HEK293 (cell line): ENCODE data around the gene ZBTB25.

Experiments used
- CTCF ChIA-PET: fragments of 350-600 bp; formaldehyde crosslinking; extraction: SDS; loops from one replicate; lab custom pipeline; 2021; ENCODE audit warnings: antibody characterized with exemption; lab: Yijun Ruan, JAX
- POLR2A ChIA-PET: fragments of 300-600 bp; formaldehyde crosslinking; extraction: SDS; loops from one replicate; lab custom pipeline; 2020; ENCODE audit warnings: antibody characterized with exemption, inconsistent platforms; lab: Yijun Ruan, JAX
- H3K27ac ChIP-seq: fragments of 200-500 bp; sonication (Bioruptor generic); 2 replicates; pipeline ENCODE4 v1.5.1; 2014; ENCODE audit warnings: low read depth, low read length, control low read depth, inconsistent platforms; ENCODE audit errors: extremely low read depth
- H3K36me3 ChIP-seq, 2 experiments: fragments of 200-500 bp in 1 of 2; sonication (Bioruptor generic) in 1 of 2; 1 replicate in 1 of 2; 2 replicates in 1 of 2; pipeline ENCODE4 v1.5.1; 2014 to 2017; ENCODE audit warnings: inconsistent platforms in 2 of 2, low read length in 2 of 2; ENCODE audit not compliant: control insufficient read depth in 2 of 2, insufficient read depth in 1 of 2
- H3K4me1 ChIP-seq: fragments of 200-500 bp; sonication (Bioruptor generic); 2 replicates; pipeline ENCODE4 v1.5.1; 2014; ENCODE audit warnings: mild to moderate bottlenecking, low read length, inconsistent platforms; ENCODE audit not compliant: control insufficient read depth, insufficient read depth
- H3K4me3 ChIP-seq: 2 replicates; pipeline ENCODE4 v1.5.1; 2011; ENCODE audit warnings: low read depth, mild to moderate bottlenecking, control low read depth, low read length, moderate library complexity
- H3K9me3 ChIP-seq: fragments of 200-500 bp; sonication (Bioruptor generic); 2 replicates; pipeline ENCODE4 v1.5.1; 2014; ENCODE audit warnings: low read depth, low read length, inconsistent platforms; ENCODE audit not compliant: control insufficient read depth, insufficient read depth
- BCL11B ChIP-seq: fragments of 450-650 bp; formaldehyde crosslinking; IDR thresholded peaks from 2 replicates; pipeline ENCODE4 v1.5.1; 2016; ENCODE audit warnings: low read depth, missing biosample characterization, missing genetic modification characterization
- FEZF1 ChIP-seq: fragments of 450-650 bp; formaldehyde crosslinking; IDR thresholded peaks from 2 replicates; pipeline ENCODE4 v1.5.1; 2016; ENCODE audit warnings: missing biosample characterization, missing genetic modification characterization
- HIC1 ChIP-seq: fragments of 450-650 bp; formaldehyde crosslinking; IDR thresholded peaks from 2 replicates; pipeline ENCODE4 v1.5.1; 2016; ENCODE audit warnings: missing biosample characterization, missing genetic modification characterization
- REST ChIP-seq: fragments of 450-650 bp; formaldehyde crosslinking; IDR thresholded peaks from 2 replicates; pipeline ENCODE4 v1.5.1; 2016; ENCODE audit warnings: missing biosample characterization, missing genetic modification characterization
- SCRT2 ChIP-seq: fragments of 450-650 bp; formaldehyde crosslinking; IDR thresholded peaks from 2 replicates; pipeline ENCODE4 v1.5.1; 2016; ENCODE audit warnings: missing biosample characterization, missing genetic modification characterization
- SP7 ChIP-seq: fragments of 450-650 bp; formaldehyde crosslinking; IDR thresholded peaks from 2 replicates; pipeline ENCODE4 v1.5.1; 2016; ENCODE audit warnings: missing biosample characterization, missing genetic modification characterization
- TCF7L2 ChIP-seq: IDR thresholded peaks from 2 replicates; pipeline ENCODE4 v1.6.1; 2011; ENCODE audit warnings: low read depth, mild to moderate bottlenecking, inconsistent platforms, low read length, moderate library complexity, borderline replicate concordance
- ZBTB17 ChIP-seq: fragments of 450-650 bp; formaldehyde crosslinking; IDR thresholded peaks from 2 replicates; pipeline ENCODE4 v1.5.1; 2016; ENCODE audit warnings: missing biosample characterization, missing genetic modification characterization
- ZBTB48 ChIP-seq: fragments of 450-650 bp; formaldehyde crosslinking; IDR thresholded peaks from 2 replicates; pipeline ENCODE4 v1.5.1; 2016; ENCODE audit warnings: missing biosample characterization, missing genetic modification characterization
- ZNF10 ChIP-seq: fragments of 450-650 bp; formaldehyde crosslinking; IDR thresholded peaks from 2 replicates; pipeline ENCODE4 v1.5.1; 2017; ENCODE audit warnings: missing biosample characterization, missing genetic modification characterization
- ZNF155 ChIP-seq: fragments of 450-650 bp; formaldehyde crosslinking; IDR thresholded peaks from 2 replicates; pipeline ENCODE4 v1.5.1; 2016; ENCODE audit warnings: missing biosample characterization, missing genetic modification characterization
- ZNF302 ChIP-seq: fragments of 450-650 bp; formaldehyde crosslinking; IDR thresholded peaks from 2 replicates; pipeline ENCODE4 v1.5.1; 2016; ENCODE audit warnings: missing biosample characterization, missing genetic modification characterization, low read depth
- ZNF350 ChIP-seq: fragments of 450-650 bp; formaldehyde crosslinking; IDR thresholded peaks from 2 replicates; pipeline ENCODE4 v1.5.0; 2017; ENCODE audit warnings: missing biosample characterization, mild to moderate bottlenecking, missing genetic modification characterization
- ZNF366 ChIP-seq: fragments of 450-650 bp; formaldehyde crosslinking; conservative IDR thresholded peaks from 2 replicates; pipeline ENCODE4 v1.5.1; 2016; ENCODE audit warnings: missing biosample characterization, missing genetic modification characterization
- ZNF670 ChIP-seq: fragments of 450-650 bp; formaldehyde crosslinking; IDR thresholded peaks from 2 replicates; pipeline ENCODE4 v1.5.1; 2016; ENCODE audit warnings: missing biosample characterization, missing genetic modification characterization, low read depth
- ZNF704 ChIP-seq: fragments of 450-650 bp; formaldehyde crosslinking; IDR thresholded peaks from 2 replicates; pipeline ENCODE4 v1.5.1; 2016; ENCODE audit warnings: missing biosample characterization, missing genetic modification characterization
- ZNF76 ChIP-seq: fragments of 450-650 bp; formaldehyde crosslinking; IDR thresholded peaks from 2 replicates; pipeline ENCODE4; 2016; ENCODE audit warnings: low read depth, missing biosample characterization, missing genetic modification characterization, borderline replicate concordance
- ZNF777 ChIP-seq: fragments of 450-650 bp; formaldehyde crosslinking; IDR thresholded peaks from 2 replicates; pipeline ENCODE4 v1.5.1; 2017; ENCODE audit warnings: missing biosample characterization, missing genetic modification characterization, borderline replicate concordance
- ZXDB ChIP-seq: fragments of 450-650 bp; formaldehyde crosslinking; IDR thresholded peaks from 2 replicates; pipeline ENCODE4 v1.5.1; 2016; ENCODE audit warnings: missing biosample characterization, missing genetic modification characterization
- TF ChIP-seq, protein P1 (sequence below): fragments of 450-650 bp; formaldehyde crosslinking; IDR thresholded peaks from 2 replicates; pipeline ENCODE4 v1.5.1; 2016; ENCODE audit warnings: missing biosample characterization, missing genetic modification characterization
- TF ChIP-seq, protein P2 (sequence below): fragments of 450-650 bp; formaldehyde crosslinking; IDR thresholded peaks from 2 replicates; pipeline ENCODE4 v1.5.1; 2017; ENCODE audit warnings: missing biosample characterization, missing genetic modification characterization

Gene ZBTB25

DNA sequence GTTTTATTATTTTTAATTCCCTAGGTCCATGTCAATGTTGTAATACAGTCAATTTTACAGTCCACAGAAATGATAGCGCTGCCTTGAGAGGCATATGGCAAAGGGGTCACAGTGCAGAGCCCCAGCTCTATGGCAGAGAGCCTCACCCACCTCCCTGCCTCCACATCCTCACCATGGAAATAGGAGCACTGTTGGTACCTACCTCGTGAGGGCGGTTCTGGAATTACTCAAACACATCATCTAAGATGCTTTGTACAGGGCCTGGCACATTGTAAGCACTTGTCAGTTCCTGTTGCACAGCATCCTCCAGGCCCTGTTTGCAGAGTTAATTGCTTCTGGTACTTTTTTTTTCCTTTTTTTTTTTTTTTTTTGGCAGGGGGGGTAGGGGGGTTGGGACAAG, 42.4 kb downstream of the ZBTB25 start:
- CTCF ChIA-PET = interaction anchor here (0.7 to 2.0 kb wide), 3 partner anchors 31 to 547 kb away, joined by 4 to 5 read pairs (median 4); no protein-coding TSS in a partner anchor

DNA sequence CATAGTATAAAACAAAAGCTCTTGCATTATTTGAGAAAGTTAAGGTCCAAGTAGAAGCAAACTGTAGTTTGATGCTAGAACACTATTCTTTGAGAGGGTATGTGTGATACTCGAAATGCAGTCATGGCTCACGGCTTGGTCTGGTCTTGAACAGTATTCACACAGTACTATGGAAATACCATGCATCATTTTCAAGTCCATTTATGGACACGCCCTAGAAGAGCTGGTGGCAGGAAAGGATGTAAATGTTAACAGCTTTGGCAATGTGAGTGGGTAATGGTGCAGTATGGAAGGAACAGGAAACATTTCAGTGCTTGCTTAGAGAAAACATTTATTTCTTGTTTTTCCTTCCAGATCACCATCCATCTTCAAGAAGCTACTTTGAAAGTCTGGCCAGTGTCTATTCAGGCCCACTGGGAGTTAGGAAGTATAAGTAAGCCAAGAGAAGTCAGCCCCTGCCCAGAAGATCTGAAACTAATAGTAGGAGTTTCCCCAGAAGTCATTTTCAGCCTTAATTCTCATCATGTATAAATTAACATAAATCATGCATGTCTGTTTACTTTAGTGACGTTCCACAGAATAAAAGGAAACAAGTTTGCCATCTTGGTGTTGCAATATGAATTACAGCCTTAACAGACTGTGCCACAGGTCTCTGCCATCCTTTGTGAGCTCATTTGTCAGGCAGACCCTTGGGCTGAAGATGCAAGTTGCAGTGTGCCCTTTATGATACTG, 44.1 kb downstream of the ZBTB25 start:
- H3K4me3 ChIP-seq = no peak overlapping the region
- H3K9me3 ChIP-seq = no peaks in the 10 kb centered on the region
- H3K4me1 ChIP-seq = no peaks in the 10 kb centered on the region
- ChIA-PET CTCF (interaction anchor here (2.0 kb wide), 1 partner anchor 29 kb away, joined by 5 read pairs; no protein-coding TSS in a partner anchor), POLR2A (no interaction called here)
- no peak for TF ChIP-seq ZNF302 (tag by site-specific recombination)
- no peak for TF ChIP-seq TCF7L2
- TF ChIP-seq SCRT2 (tag by site-specific recombination) = peak; percentile 29; the same call in 1 of the 2 replicates
- TF ChIP-seq REST = no peak
- no peak for TF ChIP-seq ZNF155 (tag by site-specific recombination)
- TF ChIP-seq ZNF777 (tag by site-specific recombination) = no peak
- no peak overlapping the region for H3K27ac ChIP-seq
- peaks cover 26 to 80% of the 10 kb centered on the region in 2 experiments for H3K36me3 ChIP-seq

More for the DNA sequence above, 42.4 kb downstream of the ZBTB25 start:
- H3K36me3 ChIP-seq = peaks cover 25 to 64% of the 10 kb centered on the region in 2 experiments
- TF ChIP-seq ZNF10 (tag by site-specific recombination) = no peak
- TF ChIP-seq, protein P1, sequence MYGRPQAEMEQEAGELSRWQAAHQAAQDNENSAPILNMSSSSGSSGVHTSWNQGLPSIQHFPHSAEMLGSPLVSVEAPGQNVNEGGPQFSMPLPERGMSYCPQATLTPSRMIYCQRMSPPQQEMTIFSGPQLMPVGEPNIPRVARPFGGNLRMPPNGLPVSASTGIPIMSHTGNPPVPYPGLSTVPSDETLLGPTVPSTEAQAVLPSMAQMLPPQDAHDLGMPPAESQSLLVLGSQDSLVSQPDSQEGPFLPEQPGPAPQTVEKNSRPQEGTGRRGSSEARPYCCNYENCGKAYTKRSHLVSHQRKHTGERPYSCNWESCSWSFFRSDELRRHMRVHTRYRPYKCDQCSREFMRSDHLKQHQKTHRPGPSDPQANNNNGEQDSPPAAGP (tag by site-specific recombination) = no peak
- no peak for TF ChIP-seq SP7 (tag by site-specific recombination)
- no peak for TF ChIP-seq ZNF670 (tag by site-specific recombination)
- TF ChIP-seq HIC1 (tag by site-specific recombination) = no peak
- no peak for TF ChIP-seq ZNF366 (tag by site-specific recombination)
- no peaks in the 10 kb centered on the region for H3K4me1 ChIP-seq
- H3K9me3 ChIP-seq = no peaks in the 10 kb centered on the region
- POLR2A ChIA-PET = no interaction called here
- no peak overlapping the region for H3K4me3 ChIP-seq
- no peak overlapping the region for H3K27ac ChIP-seq

DNA sequence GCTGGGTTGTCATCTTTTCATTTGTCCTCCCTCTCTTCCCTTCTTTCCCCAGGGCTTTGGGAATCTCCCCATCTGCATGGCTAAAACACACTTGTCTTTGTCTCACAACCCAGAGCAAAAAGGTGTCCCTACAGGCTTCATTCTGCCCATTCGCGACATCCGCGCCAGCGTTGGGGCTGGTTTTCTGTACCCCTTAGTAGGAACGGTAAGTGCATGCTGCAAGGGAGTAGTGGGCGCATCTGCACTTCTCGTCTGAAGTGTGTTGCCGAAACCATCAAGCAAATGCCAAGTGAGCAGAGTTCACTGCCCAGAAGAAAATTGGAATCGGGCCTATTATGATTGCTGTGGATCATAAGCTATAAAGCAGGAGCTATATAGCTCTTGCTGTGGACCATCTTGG, 49.0 kb downstream of the ZBTB25 start:
- POLR2A ChIA-PET = no interaction called here
- CTCF ChIA-PET = interaction anchor here (1.0 kb wide), 1 partner anchor 25 kb away, joined by 3 read pairs; no protein-coding TSS in a partner anchor
- H3K36me3 ChIP-seq = peaks cover 59 to 92% of the 10 kb centered on the region in 2 experiments
- H3K4me1 ChIP-seq = no peaks in the 10 kb centered on the region
- no peak overlapping the region for H3K27ac ChIP-seq
- H3K4me3 ChIP-seq = no peak overlapping the region
- H3K9me3 ChIP-seq = no peaks in the 10 kb centered on the region
- no peak for TF ChIP-seq ZNF704
- no peak for TF ChIP-seq ZBTB48
- TF ChIP-seq BCL11B = no peak
- TF ChIP-seq ZNF350 (tag by site-specific recombination) = no peak
- TF ChIP-seq ZNF76 (tag by site-specific recombination) = no peak
- no peak for TF ChIP-seq ZXDB (tag by site-specific recombination)
- TF ChIP-seq, protein P2, sequence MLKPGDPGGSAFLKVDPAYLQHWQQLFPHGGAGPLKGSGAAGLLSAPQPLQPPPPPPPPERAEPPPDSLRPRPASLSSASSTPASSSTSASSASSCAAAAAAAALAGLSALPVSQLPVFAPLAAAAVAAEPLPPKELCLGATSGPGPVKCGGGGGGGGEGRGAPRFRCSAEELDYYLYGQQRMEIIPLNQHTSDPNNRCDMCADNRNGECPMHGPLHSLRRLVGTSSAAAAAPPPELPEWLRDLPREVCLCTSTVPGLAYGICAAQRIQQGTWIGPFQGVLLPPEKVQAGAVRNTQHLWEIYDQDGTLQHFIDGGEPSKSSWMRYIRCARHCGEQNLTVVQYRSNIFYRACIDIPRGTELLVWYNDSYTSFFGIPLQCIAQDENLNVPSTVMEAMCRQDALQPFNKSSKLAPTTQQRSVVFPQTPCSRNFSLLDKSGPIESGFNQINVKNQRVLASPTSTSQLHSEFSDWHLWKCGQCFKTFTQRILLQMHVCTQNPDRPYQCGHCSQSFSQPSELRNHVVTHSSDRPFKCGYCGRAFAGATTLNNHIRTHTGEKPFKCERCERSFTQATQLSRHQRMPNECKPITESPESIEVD (tag by site-specific recombination) = no peak
- no peak for TF ChIP-seq FEZF1 (tag by site-specific recombination)
- no peak for TF ChIP-seq ZBTB17
